T-cell (primary cell): ENCODE data around the gene THBS1. TPM values are rescaled to one million over a fixed set of nuclear protein-coding genes. Genes with fewer than 3 reads are reported as not detected.

Experiments
- ATAC-seq, 4 experiments: fragments of 200-7000 bp in 3 of 4; fragments of 150-1000 bp in 1 of 4; cut with Tn5 transposase; replicated peaks in 1 of 4; 1 replicate in 3 of 4; 2 replicates in 1 of 4; pipeline ENCODE4 v1.10.0; 2021; ENCODE audit warnings: moderate library complexity in 3 of 4, mild to moderate bottlenecking in 2 of 4, moderate number of reproducible peaks in 1 of 4
- CTCF ChIA-PET, 2 donors: fragments of 300-600 bp; sonication (Branson Sonifier 250); formaldehyde crosslinking; loops; one replicate each; lab custom pipeline; 2022; ENCODE audit warnings: antibody characterized with exemption in 2 of 2; lab: Charles Lee
- POLR2A ChIA-PET, 2 donors: fragments of 300-600 bp; sonication (Branson Sonifier 250); formaldehyde crosslinking; loops; one replicate each; lab custom pipeline; 2022; ENCODE audit warnings: antibody characterized with exemption in 2 of 2; lab: Charles Lee
- DNase-seq, 35 experiments: peaks; one replicate each; pipeline versions ENCODE4 v3.0.0 to v3.0.0-alpha.2; 2013 to 2023
- H3K27ac ChIP-seq: one replicate; pipeline ENCODE4 v1.5.1; 2013; ENCODE audit warnings: low read length
- H3K27me3 ChIP-seq, 2 experiments: replicated peaks in 1 of 2; 1 replicate in 1 of 2; 2 replicates in 1 of 2; pipeline versions ENCODE4 v1.6.1 to v1.7.0; 2013; ENCODE audit warnings: low read length in 1 of 2, mixed read lengths in 1 of 2; ENCODE audit not compliant: control insufficient read depth in 2 of 2, insufficient read depth in 2 of 2; ENCODE audit errors: extremely low read depth in 1 of 2
- H3K36me3 ChIP-seq, 2 donors: 1 replicate in 1 of 2; 2 replicates in 1 of 2; pipeline versions ENCODE4 v1.6.1 to v1.7.0; 2013; ENCODE audit warnings: low read length in 1 of 2; ENCODE audit not compliant: control insufficient read depth in 2 of 2, insufficient read depth in 1 of 2; ENCODE audit errors: extremely low read depth in 1 of 2
- H3K4me1 ChIP-seq, 2 experiments: 1 replicate in 1 of 2; 2 replicates in 1 of 2; pipeline versions ENCODE4 v1.6.1 to v1.7.0; 2013; ENCODE audit warnings: low read length in 2 of 2, mixed read lengths in 1 of 2; ENCODE audit not compliant: insufficient read depth in 2 of 2, control insufficient read depth in 1 of 2; ENCODE audit errors: extremely low read depth in 1 of 2
- H3K4me3 ChIP-seq, 2 donors: 1 replicate in 1 of 2; 2 replicates in 1 of 2; pipeline versions ENCODE4 v1.5.1 to v1.7.0; 2013; ENCODE audit warnings: mild to moderate bottlenecking in 2 of 2, low read length in 1 of 2, moderate library complexity in 1 of 2; ENCODE audit not compliant: control insufficient read depth in 1 of 2; ENCODE audit errors: extremely low read depth in 1 of 2
- H3K9me3 ChIP-seq: 2 replicates; pipeline ENCODE4 v1.7.0; 2013
- H3K27ac Mint-ChIP-seq, 2 donors: one replicate each; pipeline ENCODE4 v1.8.0; 2020 to 2021; ENCODE audit warnings: mild to moderate bottlenecking in 2 of 2, mixed read lengths in 2 of 2
- H3K27me3 Mint-ChIP-seq, 2 donors: one replicate each; pipeline ENCODE4 v1.8.0; 2021 to 2022; ENCODE audit warnings: mixed read lengths in 2 of 2
- H3K36me3 Mint-ChIP-seq: one replicate; pipeline ENCODE4 v1.8.0; 2021; ENCODE audit warnings: mixed read lengths
- H3K4me1 Mint-ChIP-seq, 3 donors: one replicate each; pipeline ENCODE4 v1.8.0; 2020 to 2022; ENCODE audit warnings: mixed read lengths in 3 of 3, mild to moderate bottlenecking in 1 of 3
- H3K4me3 Mint-ChIP-seq, 3 donors: one replicate each; pipeline ENCODE4 v1.8.0; 2020 to 2022; ENCODE audit warnings: mild to moderate bottlenecking in 3 of 3, mixed read lengths in 3 of 3, moderate library complexity in 3 of 3
- H3K9me3 Mint-ChIP-seq, 3 donors: one replicate each; pipeline ENCODE4 v1.8.0; 2020 to 2022; ENCODE audit warnings: mixed read lengths in 3 of 3
- WGBS: methylation state at CpG from one replicate; pipeline ENCODE4 v1.1.5; 2013; ENCODE audit warnings: missing lambda C conversion rate; ENCODE audit not compliant: insufficient coverage; 5-methylcytosine and 5-hydroxymethylcytosine counted together
- total RNA-seq, 35 experiments: library from RNA in 6 of 35; stranded (reverse) in 6 of 35; fragments of 120-200 nt in 1 of 35; gene quantifications; one replicate each; pipeline versions ENCODE4 v1.2.1 to v1.2.4 and lab custom pipeline; 2013 to 2026

THBS1 gene
- total RNA-seq, 5 donors from 2014 or later (not counting 1 experiment from before 2014, with no cell fraction given), result 1.3 to 8.6 (median 7.6) TPM

- ATAC-seq (no peak), DNase-seq (no peak)
- no peak overlapping the region for H3K4me3 Mint-ChIP-seq
- H3K36me3 Mint-ChIP-seq, result no peaks in the 10 kb centered on the region
- 71% methylated on average over 1 of the region's 4 CpGs for WGBS
- H3K4me1 ChIP-seq, result no peaks in the 10 kb centered on the region
- ChIA-PET POLR2A (no interaction called here), CTCF (no interaction called here)
- H3K9me3 Mint-ChIP-seq, result no peaks in the 10 kb centered on the region
- no peaks in the 10 kb centered on the region for H3K36me3 ChIP-seq
- no peak overlapping the region for H3K27ac Mint-ChIP-seq
- no peaks in the 10 kb centered on the region for H3K4me1 Mint-ChIP-seq
- H3K4me3 ChIP-seq, result no peak overlapping the region
- no peak overlapping the region for H3K27ac ChIP-seq
- H3K27me3 Mint-ChIP-seq, result peaks cover 11 to 15% of the 10 kb centered on the region in 2 donors
- no peaks in the 10 kb centered on the region for H3K9me3 ChIP-seq
- H3K27me3 ChIP-seq, result peaks cover 0 to 2% of the 10 kb centered on the region in 2 experiments
These were observed 15.8 kb upstream of the THBS1 start for GRCh38 chr15:39564972-39565665.

- no peaks in the 10 kb centered on the region for H3K36me3 Mint-ChIP-seq
- no peak overlapping the region for H3K4me3 Mint-ChIP-seq
- H3K27me3 ChIP-seq, result peaks cover 0 to 2% of the 10 kb centered on the region in 2 experiments
- no peaks in the 10 kb centered on the region for H3K4me1 ChIP-seq
- no peak overlapping the region for H3K4me3 ChIP-seq
- peaks cover 18% of the 10 kb centered on the region in 2 donors for H3K27me3 Mint-ChIP-seq
- H3K4me1 Mint-ChIP-seq, result no peaks in the 10 kb centered on the region
- ChIA-PET CTCF (no interaction called here), POLR2A (no interaction called here)
- no peak for DNase-seq
- no peak overlapping the region for H3K27ac ChIP-seq
- no peak for ATAC-seq
- H3K9me3 Mint-ChIP-seq, result no peaks in the 10 kb centered on the region
- H3K36me3 ChIP-seq, result no peaks in the 10 kb centered on the region
- no peak overlapping the region for H3K27ac Mint-ChIP-seq
- no peaks in the 10 kb centered on the region for H3K9me3 ChIP-seq
- WGBS, result no CpG with 5 or more reads among the region's 2 CpGs
These were observed 15.0 kb upstream of the THBS1 start for GRCh38 chr15:39565851-39566250.

GRCh38 chr15:39573287-39573686 lies 7.6 kb upstream of the THBS1 start:
- no peaks in the 10 kb centered on the region for H3K9me3 Mint-ChIP-seq
- DNase-seq, result no peak
- Histone ChIP-seq H3K9me3 (no peaks in the 10 kb centered on the region), H3K27ac (no peak overlapping the region), H3K4me3 (no peak overlapping the region), H3K36me3 (no peaks in the 10 kb centered on the region), H3K27me3 (peaks cover 0 to 18% of the 10 kb centered on the region in 2 experiments), H3K4me1 (no peaks in the 10 kb centered on the region)
- H3K27ac Mint-ChIP-seq, result no peak overlapping the region
- no peaks in the 10 kb centered on the region for H3K36me3 Mint-ChIP-seq
- ChIA-PET POLR2A (no interaction called here), CTCF (no interaction called here)
- H3K4me3 Mint-ChIP-seq, result no peak overlapping the region
- peaks cover 34 to 56% of the 10 kb centered on the region in 2 donors for H3K27me3 Mint-ChIP-seq
- no peaks in the 10 kb centered on the region for H3K4me1 Mint-ChIP-seq
- ATAC-seq, result no peak
- no CpG with 5 or more reads among the region's 2 CpGs for WGBS

GRCh38 chr15:39573844-39574243 lies 7.0 kb upstream of the THBS1 start:
- Histone ChIP-seq H3K9me3 (no peaks in the 10 kb centered on the region), H3K4me1 (no peaks in the 10 kb centered on the region), H3K36me3 (no peaks in the 10 kb centered on the region), H3K27me3 (peaks cover 0 to 19% of the 10 kb centered on the region in 2 experiments), H3K27ac (no peak overlapping the region), H3K4me3 (no peak overlapping the region)
- Mint-ChIP-seq H3K27ac (no peak overlapping the region), H3K4me3 (no peak overlapping the region), H3K4me1 (no peaks in the 10 kb centered on the region), H3K36me3 (no peaks in the 10 kb centered on the region), H3K27me3 (peaks cover 36 to 58% of the 10 kb centered on the region in 2 donors), H3K9me3 (no peaks in the 10 kb centered on the region)
- ATAC-seq (no peak), DNase-seq (no peak)
- ChIA-PET CTCF (no interaction called here), POLR2A (no interaction called here)
- WGBS, result no CpG with 5 or more reads among the region's 4 CpGs

GRCh38 chr15:39574427-39574826 lies 6.5 kb upstream of the THBS1 start:
- Histone ChIP-seq H3K9me3 (no peaks in the 10 kb centered on the region), H3K27ac (no peak overlapping the region), H3K36me3 (no peaks in the 10 kb centered on the region), H3K27me3 (peaks cover 0 to 22% of the 10 kb centered on the region in 2 experiments), H3K4me1 (no peaks in the 10 kb centered on the region), H3K4me3 (no peak overlapping the region)
- Mint-ChIP-seq H3K4me1 (peaks cover 0 to 4% (median under 1%) of the 10 kb centered on the region in 3 donors), H3K27me3 (peaks cover 39 to 62% of the 10 kb centered on the region in 2 donors), H3K27ac (no peak overlapping the region), H3K36me3 (no peaks in the 10 kb centered on the region), H3K9me3 (no peaks in the 10 kb centered on the region), H3K4me3 (no peak overlapping the region)
- CTCF ChIA-PET, result interaction anchor here in 1 of 2 donors (0.7 kb wide), 1 partner anchor 309 kb away, joined by 6 read pairs; no protein-coding TSS in a partner anchor
- ATAC-seq (no peak), DNase-seq (no peak)
- no CpG with 5 or more reads among the region's 1 CpG for WGBS
- POLR2A ChIA-PET, result no interaction called here

- Mint-ChIP-seq H3K27me3 (peaks cover 40 to 67% of the 10 kb centered on the region in 2 donors), H3K4me1 (peaks cover 6 to 11% (median 7%) of the 10 kb centered on the region in 3 donors), H3K4me3 (no peak overlapping the region), H3K9me3 (no peaks in the 10 kb centered on the region), H3K27ac (no peak overlapping the region), H3K36me3 (no peaks in the 10 kb centered on the region)
- Histone ChIP-seq H3K9me3 (no peaks in the 10 kb centered on the region), H3K27me3 (peaks cover 0 to 27% of the 10 kb centered on the region in 2 experiments), H3K36me3 (no peaks in the 10 kb centered on the region), H3K4me1 (peaks cover 0 to 6% of the 10 kb centered on the region in 2 experiments), H3K27ac (no peak overlapping the region), H3K4me3 (no peak overlapping the region)
- ATAC-seq (no peak), DNase-seq (no peak)
- ChIA-PET CTCF (interaction anchor here in 1 of 2 donors (0.7 kb wide), 1 partner anchor 308 kb away, joined by 6 read pairs; no protein-coding TSS in a partner anchor), POLR2A (no interaction called here)
- 92% methylated on average over 4 of the region's 6 CpGs for WGBS
These were observed 5.7 kb upstream of the THBS1 start for GRCh38 chr15:39575180-39575579.
